Measurements from ENCODE around the gene KDM4B.

DNA sequence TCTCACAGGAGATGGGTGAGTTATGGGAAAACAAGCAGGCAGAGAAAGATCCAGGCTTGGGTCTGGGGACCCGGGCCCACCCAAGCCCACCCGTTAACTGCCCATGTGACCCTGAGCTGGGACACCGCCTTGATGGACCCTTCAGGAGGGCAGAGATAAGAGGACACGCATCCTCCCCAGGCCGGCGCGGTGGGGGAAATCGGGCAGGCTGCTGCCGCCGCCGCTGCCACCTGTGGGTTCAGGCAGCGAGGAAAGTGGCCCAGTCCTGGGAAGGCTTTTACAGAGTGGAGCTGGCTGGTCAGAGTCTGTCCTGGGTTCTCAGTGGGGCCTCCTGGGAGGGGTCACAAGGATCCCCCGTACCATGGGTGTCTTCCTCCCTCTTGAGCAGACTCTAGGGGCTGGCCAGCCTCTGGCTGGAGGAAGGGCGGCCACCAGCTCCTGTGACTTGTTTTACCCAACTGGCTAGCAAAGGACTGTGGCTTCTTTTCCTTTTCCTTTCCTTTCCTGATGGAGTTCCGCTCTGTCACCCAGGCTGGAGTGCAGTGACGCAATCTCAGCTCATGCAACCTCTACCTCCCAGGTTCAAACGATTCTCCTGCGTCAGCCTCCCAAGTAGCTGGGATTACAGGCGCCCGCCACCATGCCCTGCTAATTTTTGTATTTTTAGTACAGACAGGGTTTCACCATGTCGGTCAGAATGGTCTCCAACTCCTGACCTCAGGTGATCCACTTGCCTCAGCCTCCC is 155.4 kb downstream of the KDM4B start:
- TF ChIP-seq CTCF (IDR thresholded peaks at IDR 0.05), result no peak
- TF ChIP-seq EZH2 (IDR thresholded peaks at IDR 0.05; ENCODE audit: borderline replicate concordance, insufficient read depth, low read depth, low read length, poor library complexity, severe bottlenecking), result no peak

Data from B cell (primary cell).